GM12874 (cell line): ENCODE data around the gene KPNA6.
A peak's percentile ranks its signal among the peaks of the same experiment; 100 is the strongest.

Experiments
- CTCF ChIP-seq: IDR thresholded peaks from 2 replicates; pipeline ENCODE4 v1.5.1; 2011; ENCODE audit warnings: low read depth, mild to moderate bottlenecking, control low read depth, low read length, moderate library complexity; ENCODE audit not compliant: insufficient read depth

Gene KPNA6

GRCh38 chr1:32072622-32073298 is 35.1 kb upstream of the KPNA6 start, which contains the start of gene TMEM39B:
TSS of gene TMEM39B (plus strand) at chr1:32072939. CDS start at chr1:32073048, 109 bp downstream.
- TF ChIP-seq CTCF, result no peak

- peak; percentile 33; the same call in 1 of the 2 replicates for TF ChIP-seq CTCF
Measured at GRCh38 chr1:32073299-32074229, 34.3 kb upstream of the KPNA6 start.

- TF ChIP-seq CTCF, result no peak
Measured at GRCh38 chr1:32074841-32075240, 33.0 kb upstream of the KPNA6 start.

GRCh38 chr1:32077451-32077850 is 30.4 kb upstream of the KPNA6 start:
- no peak for TF ChIP-seq CTCF

GRCh38 chr1:32082022-32082421 is 25.8 kb upstream of the KPNA6 start:
- no peak for TF ChIP-seq CTCF

- TF ChIP-seq CTCF, result no peak
Measured at GRCh38 chr1:32091176-32091575, 16.7 kb upstream of the KPNA6 start.

- no peak for TF ChIP-seq CTCF
Measured at GRCh38 chr1:32091591-32091990, 16.3 kb upstream of the KPNA6 start.
